Colonic mucosa (tissue), 4 donors: ENCODE data around the gene BTN1A1. TPM values are rescaled to one million over a fixed set of nuclear protein-coding genes. Genes with fewer than 3 reads are reported as not detected.

Experiments used
- DNase-seq: peaks from one replicate; pipeline ENCODE4 v3.0.0-alpha.2; 2020
- H3K27ac ChIP-seq: fragments of 200-600 bp; one replicate; pipeline ENCODE4 v1.8.0; 2021
- H3K27me3 ChIP-seq: fragments of 200-600 bp; one replicate; pipeline ENCODE4 v1.8.0; 2021
- H3K36me3 ChIP-seq: fragments of 200-600 bp; one replicate; pipeline ENCODE4 v1.8.0; 2021
- H3K4me1 ChIP-seq: fragments of 200-600 bp; one replicate; pipeline ENCODE4 v1.8.0; 2021; ENCODE audit warnings: mild to moderate bottlenecking
- H3K4me3 ChIP-seq: fragments of 200-600 bp; one replicate; pipeline ENCODE4 v1.8.0; 2021
- H3K9ac ChIP-seq, 2 donors: one replicate each; pipeline ENCODE4 v1.7.0; 2013; ENCODE audit warnings: control low read depth in 2 of 2, low read depth in 2 of 2, low read length in 2 of 2
- H3K9me3 ChIP-seq: fragments of 200-600 bp; one replicate; pipeline ENCODE4 v1.8.0; 2021
- intact Hi-C: fragments of 100-400 bp; cut with DNase I; formaldehyde crosslinking; loops from one replicate; pipeline ENCODE4 v1.14.1; 2022
- total RNA-seq, 2 donors: library from RNA; stranded (reverse); fragmentation: NEBNext Ultra II Directional in 1 of 2; extraction: Animal tissue kit (Norgen Biotek cat#: 25700) in 1 of 2; gene quantifications; one replicate each; pipeline ENCODE4 v1.2.1, GENCODE V29; 2021
- TF ChIP-seq, protein P1 (sequence below): fragments of 200-600 bp; IDR thresholded peaks from one replicate; pipeline ENCODE4 v1.8.0; 2022; ENCODE audit warnings: antibody characterized with exemption, mild to moderate bottlenecking
- donor health status: healthy.
- donor health status: DM: no; HTN: no; CAD: no.
- donor health status: DM: no; HTN: no; CAD: no.

BTN1A1 gene
- total RNA-seq, 2 donors from 2014 or later: not detected

DNA sequence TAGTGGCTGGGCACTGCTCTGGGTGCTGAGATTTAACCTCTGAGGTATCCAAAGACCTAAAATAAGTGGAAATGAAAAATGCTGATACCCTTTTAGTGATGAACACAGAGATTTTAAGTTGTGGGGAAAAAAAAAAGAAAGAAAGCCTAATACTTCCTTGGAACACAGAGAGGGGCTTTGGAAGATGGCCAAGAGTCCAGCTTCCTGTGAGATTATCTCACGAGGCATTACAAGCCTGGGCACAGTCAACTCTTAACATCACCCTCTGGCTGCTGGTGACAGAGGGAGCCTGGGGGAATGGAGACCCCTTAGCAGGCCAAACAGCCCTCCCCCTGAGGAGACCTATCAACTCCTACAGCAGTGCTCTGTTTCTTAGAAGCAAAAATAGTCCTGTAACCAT lies 22.7 kb upstream of the BTN1A1 start:
- Histone ChIP-seq H3K4me1 (peaks cover 7% of the 10 kb centered on the region), H3K4me3 (no peak overlapping the region), H3K9ac (no peak overlapping the region), H3K27me3 (no peaks in the 10 kb centered on the region), H3K9me3 (no peaks in the 10 kb centered on the region), H3K36me3 (no peaks in the 10 kb centered on the region), H3K27ac (peak overlapping the region; percentile 25)
- TF ChIP-seq, protein P1, sequence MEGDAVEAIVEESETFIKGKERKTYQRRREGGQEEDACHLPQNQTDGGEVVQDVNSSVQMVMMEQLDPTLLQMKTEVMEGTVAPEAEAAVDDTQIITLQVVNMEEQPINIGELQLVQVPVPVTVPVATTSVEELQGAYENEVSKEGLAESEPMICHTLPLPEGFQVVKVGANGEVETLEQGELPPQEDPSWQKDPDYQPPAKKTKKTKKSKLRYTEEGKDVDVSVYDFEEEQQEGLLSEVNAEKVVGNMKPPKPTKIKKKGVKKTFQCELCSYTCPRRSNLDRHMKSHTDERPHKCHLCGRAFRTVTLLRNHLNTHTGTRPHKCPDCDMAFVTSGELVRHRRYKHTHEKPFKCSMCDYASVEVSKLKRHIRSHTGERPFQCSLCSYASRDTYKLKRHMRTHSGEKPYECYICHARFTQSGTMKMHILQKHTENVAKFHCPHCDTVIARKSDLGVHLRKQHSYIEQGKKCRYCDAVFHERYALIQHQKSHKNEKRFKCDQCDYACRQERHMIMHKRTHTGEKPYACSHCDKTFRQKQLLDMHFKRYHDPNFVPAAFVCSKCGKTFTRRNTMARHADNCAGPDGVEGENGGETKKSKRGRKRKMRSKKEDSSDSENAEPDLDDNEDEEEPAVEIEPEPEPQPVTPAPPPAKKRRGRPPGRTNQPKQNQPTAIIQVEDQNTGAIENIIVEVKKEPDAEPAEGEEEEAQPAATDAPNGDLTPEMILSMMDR: no peak
- intact Hi-C loops: no loop called here
- no peak for DNase-seq

DNA sequence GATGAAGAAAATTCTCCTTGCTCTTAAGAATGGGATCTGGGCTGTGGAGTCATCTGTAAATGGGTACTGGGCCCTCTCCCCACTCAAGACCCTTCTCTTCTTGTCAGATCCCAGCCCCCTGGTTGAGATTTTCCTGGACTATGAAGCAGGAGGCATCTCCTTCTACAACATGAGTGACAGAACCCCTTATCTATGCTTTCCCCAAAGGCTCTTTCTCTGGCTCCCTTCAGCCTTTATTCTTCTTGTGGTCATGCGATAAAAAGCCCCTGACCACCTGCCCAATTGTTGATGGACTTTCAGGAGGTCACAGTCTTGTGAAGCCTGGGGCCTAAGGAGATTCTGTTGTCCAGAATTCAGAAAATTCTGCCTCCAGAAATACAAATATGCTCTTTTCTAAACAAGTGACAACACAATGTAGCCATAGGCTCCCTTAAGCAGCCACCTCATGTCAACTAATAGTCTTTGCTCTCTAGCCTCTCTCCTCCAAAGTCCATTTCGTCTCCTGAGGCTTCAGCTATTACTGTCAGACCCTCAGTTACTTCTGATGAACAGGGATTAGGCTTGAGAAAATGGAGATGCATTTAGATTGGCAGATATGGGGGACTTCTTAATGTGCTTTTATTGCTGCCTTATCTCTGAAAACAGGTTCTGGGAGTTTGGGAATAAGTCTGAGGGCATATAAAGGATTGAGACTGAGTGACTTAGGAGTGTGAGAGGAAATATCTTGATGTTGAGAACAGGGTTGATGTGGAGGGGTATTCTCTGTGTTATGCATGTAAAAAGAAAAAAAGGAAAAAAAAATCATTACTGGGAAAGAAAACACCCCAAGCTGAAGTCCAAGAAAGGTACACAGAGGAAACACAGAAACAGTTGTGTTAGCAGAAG lies 21.8 kb upstream of the BTN1A1 start:
- intact Hi-C loops: no loop called here
- Histone ChIP-seq H3K9ac (no peak overlapping the region), H3K4me1 (peaks cover 7% of the 10 kb centered on the region), H3K36me3 (no peaks in the 10 kb centered on the region), H3K27ac (no peak overlapping the region), H3K4me3 (no peak overlapping the region), H3K27me3 (no peaks in the 10 kb centered on the region), H3K9me3 (no peaks in the 10 kb centered on the region)
- TF ChIP-seq, protein P1: no peak
- DNase-seq: no peak

DNA sequence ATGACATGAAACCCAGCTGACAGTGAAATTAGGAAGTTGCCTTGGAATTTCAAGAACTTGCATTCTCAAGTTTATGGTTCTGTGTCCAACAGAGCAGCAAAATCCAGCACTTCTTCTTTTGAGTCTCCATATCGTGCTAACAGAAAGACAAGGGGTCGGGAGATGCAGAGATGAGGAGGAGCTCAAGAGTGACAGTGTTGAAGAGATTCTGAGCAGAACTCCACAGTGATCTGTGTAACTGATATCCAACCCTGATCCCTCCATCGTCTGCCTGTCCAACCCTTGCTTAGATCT lies 21.2 kb upstream of the BTN1A1 start:
- TF ChIP-seq, protein P1: no peak
- no peak overlapping the region for H3K27ac ChIP-seq
- H3K36me3 ChIP-seq: no peaks in the 10 kb centered on the region
- H3K4me1 ChIP-seq: peaks cover 7% of the 10 kb centered on the region
- no peak for DNase-seq
- no peaks in the 10 kb centered on the region for H3K9me3 ChIP-seq
- H3K27me3 ChIP-seq: no peaks in the 10 kb centered on the region
- intact Hi-C loops: no loop called here
- H3K4me3 ChIP-seq: no peak overlapping the region
- H3K9ac ChIP-seq: no peak overlapping the region

DNA sequence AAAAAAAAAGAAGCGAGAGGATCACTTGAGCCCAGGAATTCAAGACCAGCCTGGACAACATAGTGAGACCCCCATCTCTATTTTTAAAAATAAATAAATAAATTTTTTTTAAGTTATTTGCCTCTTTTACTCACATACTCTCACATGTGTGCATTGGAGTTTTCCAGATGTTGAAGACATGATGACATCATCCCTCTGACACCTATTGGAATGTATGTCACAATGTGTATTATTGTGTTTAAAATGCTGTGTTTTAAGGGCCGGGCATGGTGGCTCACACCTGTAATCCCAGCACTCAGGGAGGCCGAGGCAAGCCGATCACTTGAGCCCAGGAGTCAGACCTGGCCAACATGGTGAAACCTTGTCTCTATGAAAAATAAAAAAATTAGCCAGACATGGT lies 17.8 kb upstream of the BTN1A1 start:
- Histone ChIP-seq H3K36me3 (no peaks in the 10 kb centered on the region), H3K27ac (no peak overlapping the region), H3K9me3 (no peaks in the 10 kb centered on the region), H3K4me1 (no peaks in the 10 kb centered on the region), H3K27me3 (no peaks in the 10 kb centered on the region), H3K9ac (no peak overlapping the region), H3K4me3 (no peak overlapping the region)
- TF ChIP-seq, protein P1: no peak
- DNase-seq: no peak
- intact Hi-C loops: no loop called here

DNA sequence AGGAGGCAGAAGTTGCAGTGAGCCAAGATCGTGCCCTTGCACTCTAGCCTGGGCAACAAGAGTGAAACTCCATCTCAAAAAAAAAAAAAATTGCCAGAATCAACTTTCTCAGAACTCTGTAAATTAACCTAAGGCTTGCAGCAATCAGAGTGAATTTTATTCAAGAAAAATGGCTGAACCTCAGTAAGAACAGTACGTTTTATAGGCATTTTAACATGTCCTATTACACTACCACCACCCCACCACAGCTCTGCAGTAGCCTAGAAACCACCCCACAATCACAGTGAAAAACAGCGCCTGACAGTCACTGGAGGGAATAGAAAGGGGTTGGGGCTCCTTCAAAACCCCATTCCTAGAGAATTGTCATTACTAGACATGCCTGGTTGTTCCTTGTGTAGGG lies 16.4 kb upstream of the BTN1A1 start:
- no peak overlapping the region for H3K9ac ChIP-seq
- intact Hi-C loops: no loop called here
- DNase-seq: no peak
- H3K27me3 ChIP-seq: no peaks in the 10 kb centered on the region
- H3K9me3 ChIP-seq: no peaks in the 10 kb centered on the region
- TF ChIP-seq, protein P1: no peak
- no peaks in the 10 kb centered on the region for H3K4me1 ChIP-seq
- no peak overlapping the region for H3K27ac ChIP-seq
- no peaks in the 10 kb centered on the region for H3K36me3 ChIP-seq
- H3K4me3 ChIP-seq: no peak overlapping the region
